Endothelial cell of umbilical vein (primary cell): ENCODE results near the gene MB. TPM values are rescaled to one million over a fixed set of nuclear protein-coding genes. Genes with fewer than 3 reads are reported as not detected.

Experiments
- BruUV-seq: library from RNA; stranded (reverse); fragments of 400-500 nt; replicated peaks from 2 replicates; lab custom pipeline; 2021; lab: Mats Ljungman, UMichigan
- CTCF ChIA-PET: fragments of 300-600, 350-600 bp; sonication (Branson Sonifier 250); formaldehyde crosslinking; loops from one replicate; lab custom pipeline; 2021; ENCODE audit warnings: antibody characterized with exemption, inconsistent platforms; lab: Charles Lee
- POLR2A ChIA-PET: fragments of 300-600, 350-600 bp; sonication (Branson Sonifier 250); formaldehyde crosslinking; loops from one replicate; lab custom pipeline; 2021; ENCODE audit warnings: antibody characterized with exemption, inconsistent platforms; lab: Charles Lee
- DNase-seq: peaks from one replicate; pipeline ENCODE4 v3.0.0-alpha.2; 2011; ENCODE audit warnings: low read depth, low spot score
- FAIRE-seq: peaks from 2 replicates; lab custom pipeline; 2011; peaks lifted over from hg19 to GRCh38; lab: Jason Lieb, UNC
- H2AFZ ChIP-seq: 2 replicates; pipeline ENCODE4 v1.6.0; 2012; ENCODE audit warnings: low read depth, low read length, control low read depth, inconsistent platforms
- H3K27ac ChIP-seq: 2 replicates; pipeline ENCODE4 v1.5.1; 2011; ENCODE audit warnings: low read depth, mild to moderate bottlenecking, control low read depth, low read length, moderate library complexity; ENCODE audit not compliant: insufficient read depth
- H3K27me3 ChIP-seq, 2 experiments: 2 replicates each; pipeline versions ENCODE4 v1.6.0 to v1.6.1; 2011; ENCODE audit warnings: low read length in 2 of 2, mixed read lengths in 1 of 2; ENCODE audit not compliant: control insufficient read depth in 2 of 2, insufficient read depth in 2 of 2
- H3K36me3 ChIP-seq, 2 experiments: 2 replicates in 1 of 2; 3 replicates in 1 of 2; pipeline ENCODE4 v1.5.1; 2011; ENCODE audit warnings: low read length in 2 of 2, mild to moderate bottlenecking in 1 of 2, moderate library complexity in 1 of 2; ENCODE audit not compliant: control insufficient read depth in 2 of 2, insufficient read depth in 2 of 2; ENCODE audit errors: extremely low read depth in 1 of 2
- H3K4me1 ChIP-seq: 3 replicates; pipeline ENCODE4 v1.5.1; 2011; ENCODE audit warnings: mild to moderate bottlenecking, low read length; ENCODE audit not compliant: control insufficient read depth, insufficient read depth; ENCODE audit errors: extremely low read depth
- H3K4me2 ChIP-seq: 2 replicates; pipeline ENCODE4 v1.6.1; 2011; ENCODE audit warnings: low read length, control low read depth, mixed read lengths; ENCODE audit not compliant: insufficient read depth
- H3K4me3 ChIP-seq, 3 experiments: fragments of 200-600 bp in 1 of 3; sonication (generic), shearing (Covaris generic) in 1 of 3; replicated peaks in 1 of 3; 2 replicates each; pipeline ENCODE4 v1.5.1; 2011 to 2016; ENCODE audit warnings: control low read depth in 3 of 3, low read length in 3 of 3, mild to moderate bottlenecking in 2 of 3, inconsistent platforms in 1 of 3, low read depth in 1 of 3, moderate library complexity in 1 of 3; ENCODE audit not compliant: insufficient read depth in 1 of 3
- H3K79me2 ChIP-seq: 2 replicates; pipeline ENCODE4 v1.6.0; 2012; ENCODE audit warnings: low read length, inconsistent platforms; ENCODE audit not compliant: control insufficient read depth, insufficient read depth
- H3K9ac ChIP-seq: replicated peaks from 2 replicates; pipeline ENCODE3; 2011; ENCODE audit warnings: low read length, control low read depth; ENCODE audit not compliant: insufficient read depth; ENCODE audit errors: extremely low read depth
- H3K9me1 ChIP-seq: replicated peaks from 3 replicates; pipeline ENCODE4 v1.6.0; 2011; ENCODE audit warnings: mild to moderate bottlenecking, low read length; ENCODE audit not compliant: control insufficient read depth, insufficient read depth; ENCODE audit errors: extremely low read depth
- H3K9me3 ChIP-seq: replicated peaks from 2 replicates; pipeline ENCODE4 v1.5.1; 2012; ENCODE audit warnings: low read length, inconsistent platforms; ENCODE audit not compliant: control insufficient read depth, insufficient read depth
- H4K20me1 ChIP-seq: replicated peaks from 2 replicates; pipeline ENCODE3; 2011; ENCODE audit warnings: mild to moderate bottlenecking, low read length; ENCODE audit not compliant: control insufficient read depth, insufficient read depth; ENCODE audit errors: extremely low read depth
- EZH2 ChIP-seq: IDR thresholded peaks from 2 replicates; pipeline ENCODE4 v1.6.1; 2012; ENCODE audit warnings: borderline replicate concordance, low read depth, mild to moderate bottlenecking, moderate library complexity, low read length, inconsistent platforms; ENCODE audit not compliant: severe bottlenecking
- FOS ChIP-seq: IDR thresholded peaks from 2 replicates; pipeline ENCODE4 v1.6.1; 2011; ENCODE audit warnings: mild to moderate bottlenecking, low read length, moderate library complexity, borderline replicate concordance; ENCODE audit not compliant: insufficient read depth
- GATA2 ChIP-seq: IDR thresholded peaks from 2 replicates; pipeline ENCODE4 v1.7.0; 2011; ENCODE audit warnings: low read depth, mild to moderate bottlenecking, moderate library complexity, mixed read lengths, low read length; ENCODE audit not compliant: insufficient read length, insufficient read depth
- JUN ChIP-seq: IDR thresholded peaks from 2 replicates; pipeline ENCODE4 v1.6.1; 2011; ENCODE audit warnings: borderline replicate concordance, low read depth; ENCODE audit not compliant: insufficient read length, insufficient read depth
- MYC ChIP-seq: IDR thresholded peaks from one replicate; pipeline ENCODE4 v1.6.1; 2011; ENCODE audit warnings: mild to moderate bottlenecking, low read depth, low read length
- POLR2A ChIP-seq: IDR thresholded peaks from 2 replicates; pipeline ENCODE4 v1.6.1; 2012; ENCODE audit warnings: low read depth, mild to moderate bottlenecking, control low read depth, low read length
- POLR2AphosphoS5 ChIP-seq: IDR thresholded peaks from 2 replicates; pipeline ENCODE4 v1.6.1; 2012; ENCODE audit warnings: low read depth, mild to moderate bottlenecking, control low read depth, low read length, moderate library complexity; ENCODE audit not compliant: insufficient read depth
- dilution Hi-C: fragments of 300-500 bp; cut with MboI; formaldehyde crosslinking; loops from one replicate; pipeline ENCODE4 v1.15.0; 2019; ENCODE audit warnings: low sequenced_read_pairs; ENCODE audit not compliant: extremely low pct_ligation_motif_present
- intact Hi-C: fragments of 100-400 bp; cut with micrococcal nuclease; formaldehyde crosslinking; loops from one replicate; pipeline ENCODE4 v1.10.0; 2022
- polyA plus RNA-seq, 4 experiments: library from polyadenylated mRNA; depleted of rRNA in 3 of 4; stranded (reverse) in 3 of 4; unstranded in 1 of 4; fragments of >200 nt; gene quantifications; 2 replicates each; pipeline versions ENCODE4 v1.2.1 to v1.2.3, GENCODE V29; 2011 to 2012; ENCODE audit warnings: missing spikeins in 1 of 4
- total RNA-seq: library from RNA; stranded (reverse); gene quantifications from 2 replicates; pipeline ENCODE4 v1.2.3, GENCODE V29; 2021
- TF ChIP-seq, protein P1 (sequence below): IDR thresholded peaks from 2 replicates; pipeline ENCODE4 v1.6.1; 2011; ENCODE audit not compliant: insufficient read depth, insufficient read length
- TF ChIP-seq, protein P2 (sequence below), 2 donors: IDR thresholded peaks; 1 replicate in 1 of 2; 2 replicates in 1 of 2; pipeline ENCODE4 v1.5.1; 2011; ENCODE audit warnings: low read length in 2 of 2, mild to moderate bottlenecking in 2 of 2, moderate library complexity in 2 of 2, control low read depth in 1 of 2, inconsistent platforms in 1 of 2, low read depth in 1 of 2; ENCODE audit not compliant: insufficient read depth in 1 of 2; ENCODE audit errors: extremely low read depth in 1 of 2

The MB gene
- total and polyA plus RNA-seq, 2 donors (not counting 3 experiments of a cell fraction or from before 2014, with no cell fraction given), result not detected

DNA sequence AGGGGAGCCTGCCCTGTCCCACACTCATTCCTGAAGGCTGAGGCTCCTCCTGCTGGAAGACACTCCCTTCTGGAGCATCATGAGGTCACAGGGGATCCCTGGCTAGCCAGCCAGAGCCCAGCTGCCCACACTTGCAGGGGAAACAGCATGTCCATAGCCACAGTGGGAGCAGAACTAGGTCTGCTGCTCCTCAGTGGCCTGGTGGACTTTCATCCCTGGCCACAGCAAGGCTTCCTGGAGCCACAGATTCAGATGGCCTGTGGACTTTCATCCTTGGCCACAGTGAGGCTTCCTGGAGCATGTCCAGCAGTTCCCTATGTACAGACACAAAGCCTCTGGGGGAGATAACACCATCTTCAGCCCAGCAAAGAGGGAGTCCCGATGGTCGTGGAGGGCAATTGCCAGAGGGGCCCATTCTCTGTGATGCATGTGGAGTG, 25.2 kb upstream of the MB start:
- intact Hi-C loops (loop anchor here (10.0 kb wide), 1 partner anchor 92 kb away; no protein-coding TSS in a partner anchor), dilution Hi-C loops (no loop called here)
- no peak overlapping the region for H3K4me3 ChIP-seq
- H3K27me3 ChIP-seq, result peaks cover 1 to 3% of the 10 kb centered on the region in 2 experiments
- ChIA-PET POLR2A (no interaction called here), CTCF (interaction anchor here (1.3 kb wide), 1 partner anchor 15 kb away, joined by 3 read pairs; no protein-coding TSS in a partner anchor)
- H3K4me1 ChIP-seq, result no peaks in the 10 kb centered on the region
- FAIRE-seq, result no peak
- H3K9me3 ChIP-seq, result no peaks in the 10 kb centered on the region
- no peak overlapping the region for H3K27ac ChIP-seq
- H3K9me1 ChIP-seq, result no peaks in the 10 kb centered on the region
- no peak for DNase-seq
- H3K79me2 ChIP-seq, result no peaks in the 10 kb centered on the region
- no peaks in the 10 kb centered on the region for H3K36me3 ChIP-seq
- H2AFZ ChIP-seq, result no peak overlapping the region
- TF ChIP-seq POLR2AphosphoS5 (no peak), POLR2A (no peak), MYC (no peak), EZH2 (no peak), JUN (no peak), FOS (no peak), GATA2 (no peak)
- TF ChIP-seq, protein P1, sequence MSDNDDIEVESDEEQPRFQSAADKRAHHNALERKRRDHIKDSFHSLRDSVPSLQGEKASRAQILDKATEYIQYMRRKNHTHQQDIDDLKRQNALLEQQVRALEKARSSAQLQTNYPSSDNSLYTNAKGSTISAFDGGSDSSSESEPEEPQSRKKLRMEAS, result no peak
- TF ChIP-seq, protein P2, sequence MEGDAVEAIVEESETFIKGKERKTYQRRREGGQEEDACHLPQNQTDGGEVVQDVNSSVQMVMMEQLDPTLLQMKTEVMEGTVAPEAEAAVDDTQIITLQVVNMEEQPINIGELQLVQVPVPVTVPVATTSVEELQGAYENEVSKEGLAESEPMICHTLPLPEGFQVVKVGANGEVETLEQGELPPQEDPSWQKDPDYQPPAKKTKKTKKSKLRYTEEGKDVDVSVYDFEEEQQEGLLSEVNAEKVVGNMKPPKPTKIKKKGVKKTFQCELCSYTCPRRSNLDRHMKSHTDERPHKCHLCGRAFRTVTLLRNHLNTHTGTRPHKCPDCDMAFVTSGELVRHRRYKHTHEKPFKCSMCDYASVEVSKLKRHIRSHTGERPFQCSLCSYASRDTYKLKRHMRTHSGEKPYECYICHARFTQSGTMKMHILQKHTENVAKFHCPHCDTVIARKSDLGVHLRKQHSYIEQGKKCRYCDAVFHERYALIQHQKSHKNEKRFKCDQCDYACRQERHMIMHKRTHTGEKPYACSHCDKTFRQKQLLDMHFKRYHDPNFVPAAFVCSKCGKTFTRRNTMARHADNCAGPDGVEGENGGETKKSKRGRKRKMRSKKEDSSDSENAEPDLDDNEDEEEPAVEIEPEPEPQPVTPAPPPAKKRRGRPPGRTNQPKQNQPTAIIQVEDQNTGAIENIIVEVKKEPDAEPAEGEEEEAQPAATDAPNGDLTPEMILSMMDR (IDR thresholded peaks at IDR 0.05; ENCODE audit: extremely low read depth in 1 of 2, insufficient read depth in 1 of 2, low read depth in 1 of 2, low read length in 2 of 2), result no peak
- H3K9ac ChIP-seq, result no peak overlapping the region
- H3K4me2 ChIP-seq, result no peak overlapping the region
- H4K20me1 ChIP-seq, result no peaks in the 10 kb centered on the region
- BruUV-seq, result no TSS peak
